Skeletal muscle satellite cell (primary cell): ENCODE data around the gene SPDYE2.
"Not testable (repeated sequence)": the region's sequence is repeated elsewhere in the genome, so short reads cannot be mapped to it uniquely, and the experiment has no call there.

Experiments used
- H3K27me3 ChIP-seq: 2 replicates; pipeline ENCODE4 v1.7.0; 2013; ENCODE audit warnings: low read length; ENCODE audit not compliant: control insufficient read depth, insufficient read depth
- H3K36me3 ChIP-seq: 2 replicates; pipeline ENCODE4 v1.7.0; 2013; ENCODE audit warnings: mild to moderate bottlenecking, control low read depth, low read length; ENCODE audit not compliant: insufficient read depth
- H3K4me1 ChIP-seq: 2 replicates; pipeline ENCODE4 v1.7.0; 2013; ENCODE audit warnings: low read length; ENCODE audit not compliant: control insufficient read depth, insufficient read depth
- H3K4me2 ChIP-seq: 2 replicates; pipeline ENCODE4 v1.7.0; 2013; ENCODE audit warnings: mild to moderate bottlenecking, low read length
- H3K4me3 ChIP-seq: 2 replicates; pipeline ENCODE4 v1.7.0; 2013; ENCODE audit warnings: low read length
- H3K9ac ChIP-seq: 2 replicates; pipeline ENCODE4 v1.7.0; 2013; ENCODE audit warnings: mild to moderate bottlenecking, low read depth, low read length, moderate library complexity
- H3K9me3 ChIP-seq: replicated peaks from 2 replicates; pipeline ENCODE4 v1.7.0; 2013; ENCODE audit warnings: mild to moderate bottlenecking, control low read depth, low read length

SPDYE2 gene

GRCh38 chr7:102611675-102612325 is 60.8 kb downstream of the SPDYE2 start:
- not testable (repeated sequence) for H3K4me3 ChIP-seq, H3K9ac ChIP-seq, H3K36me3 ChIP-seq, H3K9me3 ChIP-seq, H3K4me1 ChIP-seq, H3K27me3 ChIP-seq
- peak overlapping the region; percentile 4 for H3K4me2 ChIP-seq
